ENCODE results near the gene MRPS12. TPM values are rescaled to one million over a fixed set of nuclear protein-coding genes. Genes with fewer than 3 reads are reported as not detected.
A peak's percentile ranks its signal among the peaks of the same experiment; 100 is the strongest.
"Not testable (repeated sequence)": the region's sequence is repeated elsewhere in the genome, so short reads cannot be mapped to it uniquely, and the experiment has no call there.

MRPS12 gene
- total RNA-seq, 1 donor = 43.9 TPM

GRCh38 chr19:38932425-38933179 lies 1.9 kb downstream of the MRPS12 start:
- DNase-seq (ENCODE audit: low read depth in 2 of 3, low spot score in 2 of 3) = peak in 2 of 3 donors; percentile 65 to 69

GRCh38 chr19:38933544-38933943 lies 2.8 kb downstream of the MRPS12 start:
- no peak for DNase-seq (ENCODE audit: low read depth in 2 of 3, low spot score in 2 of 3)

- peak in 1 of 3 donors; percentile 8 for DNase-seq (ENCODE audit: low read depth in 2 of 3, low spot score in 2 of 3)
These were observed 9.2 kb downstream of the MRPS12 start for GRCh38 chr19:38939957-38940356.

GRCh38 chr19:38941466-38941865 lies 10.7 kb downstream of the MRPS12 start:
- not testable (repeated sequence) for DNase-seq (ENCODE audit: low read depth in 2 of 3, low spot score in 2 of 3)

- no peak for DNase-seq (ENCODE audit: low read depth in 2 of 3, low spot score in 2 of 3)
These were observed 11.2 kb downstream of the MRPS12 start for GRCh38 chr19:38941979-38942378.

GRCh38 chr19:38942471-38943181 lies 11.9 kb downstream of the MRPS12 start:
- no peak for DNase-seq (ENCODE audit: low read depth in 2 of 3, low spot score in 2 of 3)

GRCh38 chr19:38944981-38945506 lies 14.3 kb downstream of the MRPS12 start:
- no peak for DNase-seq (ENCODE audit: low read depth in 2 of 3, low spot score in 2 of 3)

- DNase-seq (ENCODE audit: low read depth in 2 of 3, low spot score in 2 of 3) = no peak
These were observed 15.0 kb downstream of the MRPS12 start for GRCh38 chr19:38945562-38946228.

GRCh38 chr19:38946229-38947010 lies 15.7 kb downstream of the MRPS12 start:
- DNase-seq (ENCODE audit: low read depth in 2 of 3, low spot score in 2 of 3) = no peak

- peak; percentile 36 to 92 (median 86) for DNase-seq (ENCODE audit: low read depth in 2 of 3, low spot score in 2 of 3)
These were observed 19.0 kb downstream of the MRPS12 start for GRCh38 chr19:38949580-38950367.

GRCh38 chr19:38951187-38951586 lies 20.4 kb downstream of the MRPS12 start:
- no peak for DNase-seq (ENCODE audit: low read depth in 2 of 3, low spot score in 2 of 3)

- DNase-seq (ENCODE audit: low read depth in 2 of 3, low spot score in 2 of 3) = peak in 2 of 3 donors; percentile 53 to 81
These were observed 21.8 kb downstream of the MRPS12 start for GRCh38 chr19:38952395-38953165.

- no peak for DNase-seq (ENCODE audit: low read depth in 2 of 3, low spot score in 2 of 3)
These were observed 22.9 kb downstream of the MRPS12 start for GRCh38 chr19:38953677-38954076.

GRCh38 chr19:38956264-38956663 lies 25.5 kb downstream of the MRPS12 start:
- DNase-seq (ENCODE audit: low read depth in 2 of 3, low spot score in 2 of 3) = no peak

GRCh38 chr19:38958301-38958700 lies 27.6 kb downstream of the MRPS12 start:
- DNase-seq (ENCODE audit: low read depth in 2 of 3, low spot score in 2 of 3) = no peak

GRCh38 chr19:38959618-38960017 lies 28.9 kb downstream of the MRPS12 start:
- DNase-seq (ENCODE audit: low read depth in 2 of 3, low spot score in 2 of 3) = no peak

GRCh38 chr19:38964738-38965137 lies 34.0 kb downstream of the MRPS12 start:
- no peak for DNase-seq (ENCODE audit: low read depth in 2 of 3, low spot score in 2 of 3)

GRCh38 chr19:38966149-38966548 lies 35.4 kb downstream of the MRPS12 start:
- not testable (repeated sequence) for DNase-seq (ENCODE audit: low read depth in 2 of 3, low spot score in 2 of 3)
